DOHH2 (cell line): Measurements from ENCODE around the gene CCDC69.

Experiments used
- EZH2phosphoT487 ChIP-seq: fragments of 200-600 bp; sonication (generic); IDR thresholded peaks from 2 replicates; pipeline ENCODE4 v1.6.1; 2017; ENCODE audit warnings: borderline replicate concordance, mild to moderate bottlenecking, antibody characterized with exemption, low read length, moderate library complexity, mixed read lengths
- TF ChIP-seq, protein P1 (sequence below): fragments of 200-600 bp; sonication (generic); IDR thresholded peaks from one replicate; pipeline ENCODE4 v1.5.1; 2014; ENCODE audit warnings: antibody characterized with exemption, mild to moderate bottlenecking, low read depth, low read length; ENCODE audit not compliant: poor library complexity, severe bottlenecking

DNA sequence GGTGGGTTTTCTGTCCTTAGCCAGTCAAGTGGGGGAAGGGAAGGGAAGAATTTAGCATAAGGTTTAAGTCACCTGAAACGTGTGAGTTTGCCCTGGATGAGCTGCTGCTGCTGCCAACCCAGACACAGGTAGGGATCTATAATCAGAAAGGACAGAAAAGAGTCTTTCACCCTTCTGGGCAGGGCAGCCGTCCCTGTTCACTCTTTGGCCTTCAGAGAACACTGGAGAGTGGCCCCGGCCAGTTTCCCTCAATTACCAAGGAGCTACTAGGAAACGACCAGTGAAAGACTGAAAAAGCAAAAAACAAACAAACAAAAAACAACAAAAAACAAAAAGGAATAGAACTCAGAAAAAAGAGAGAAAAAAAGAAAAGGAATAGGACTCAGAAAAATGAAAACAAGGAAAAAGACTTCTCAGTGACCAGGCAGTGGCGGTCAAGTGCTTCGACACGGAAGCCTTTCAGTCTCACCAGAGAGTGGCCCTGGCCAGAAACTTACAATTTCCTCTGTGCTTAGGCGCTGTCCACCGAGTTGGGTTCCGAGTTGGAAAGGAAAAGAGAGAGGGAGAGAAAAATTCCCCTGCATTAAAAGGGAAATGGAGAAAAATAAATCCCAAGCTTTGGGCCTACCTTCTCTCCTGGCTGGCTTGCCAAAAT, 26.6 kb upstream of the CCDC69 start:
- TF ChIP-seq, protein P1, sequence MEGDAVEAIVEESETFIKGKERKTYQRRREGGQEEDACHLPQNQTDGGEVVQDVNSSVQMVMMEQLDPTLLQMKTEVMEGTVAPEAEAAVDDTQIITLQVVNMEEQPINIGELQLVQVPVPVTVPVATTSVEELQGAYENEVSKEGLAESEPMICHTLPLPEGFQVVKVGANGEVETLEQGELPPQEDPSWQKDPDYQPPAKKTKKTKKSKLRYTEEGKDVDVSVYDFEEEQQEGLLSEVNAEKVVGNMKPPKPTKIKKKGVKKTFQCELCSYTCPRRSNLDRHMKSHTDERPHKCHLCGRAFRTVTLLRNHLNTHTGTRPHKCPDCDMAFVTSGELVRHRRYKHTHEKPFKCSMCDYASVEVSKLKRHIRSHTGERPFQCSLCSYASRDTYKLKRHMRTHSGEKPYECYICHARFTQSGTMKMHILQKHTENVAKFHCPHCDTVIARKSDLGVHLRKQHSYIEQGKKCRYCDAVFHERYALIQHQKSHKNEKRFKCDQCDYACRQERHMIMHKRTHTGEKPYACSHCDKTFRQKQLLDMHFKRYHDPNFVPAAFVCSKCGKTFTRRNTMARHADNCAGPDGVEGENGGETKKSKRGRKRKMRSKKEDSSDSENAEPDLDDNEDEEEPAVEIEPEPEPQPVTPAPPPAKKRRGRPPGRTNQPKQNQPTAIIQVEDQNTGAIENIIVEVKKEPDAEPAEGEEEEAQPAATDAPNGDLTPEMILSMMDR = no peak
- TF ChIP-seq EZH2phosphoT487 = no peak
